NCI-H1694 (cell line): ENCODE results near the gene VPS11.

Source experiments
- DNase-seq: peaks from one replicate; lab custom pipeline; 2025; lab: John Stamatoyannopoulos, UW

Gene VPS11

DNA sequence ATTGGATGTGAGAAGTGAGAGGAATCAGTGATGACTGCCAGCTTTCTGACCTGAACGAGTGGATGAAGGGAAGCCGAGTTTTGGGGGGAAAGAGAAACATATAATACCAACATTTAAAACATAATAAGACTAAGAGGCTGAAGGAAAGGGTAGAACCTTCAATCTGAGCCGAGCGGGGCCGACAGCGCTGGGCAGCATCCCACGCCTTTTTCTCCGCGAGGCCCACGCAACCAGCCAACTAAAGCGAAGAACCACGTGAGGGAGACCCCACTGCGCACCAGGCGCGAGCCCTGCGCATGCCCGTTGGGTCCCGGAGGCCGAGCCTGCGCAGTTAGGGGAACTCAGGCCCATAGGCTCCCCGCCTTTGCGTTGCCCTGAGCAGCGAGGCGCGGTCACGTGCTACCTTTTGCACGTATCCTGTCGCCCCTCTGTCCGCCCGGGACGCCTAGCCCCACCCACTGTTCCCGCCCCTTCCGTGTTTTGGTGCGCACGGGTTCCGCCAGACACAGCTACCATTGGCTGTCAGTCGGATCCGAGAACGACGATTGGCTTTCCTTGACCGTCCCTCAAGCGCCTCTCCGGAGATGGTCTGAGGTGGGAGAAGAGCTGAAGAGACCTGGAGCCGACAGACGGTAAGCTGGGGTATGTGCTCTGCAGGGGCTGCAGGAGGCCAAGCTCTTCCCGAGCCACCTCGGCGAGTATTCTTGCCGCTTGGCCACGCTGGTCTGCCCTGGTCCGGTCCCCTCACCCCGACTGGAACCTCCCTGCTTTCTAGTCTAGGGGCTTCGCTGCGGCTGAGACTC, 53.6 kb downstream of the VPS11 start, which contains the start of gene HINFP:
TSS of gene HINFP (plus strand) at position 573 of the 803 bp plus-strand sequence. CDS start 5,365 bp downstream, outside the sequence.
- peak; percentile 78 for DNase-seq

DNA sequence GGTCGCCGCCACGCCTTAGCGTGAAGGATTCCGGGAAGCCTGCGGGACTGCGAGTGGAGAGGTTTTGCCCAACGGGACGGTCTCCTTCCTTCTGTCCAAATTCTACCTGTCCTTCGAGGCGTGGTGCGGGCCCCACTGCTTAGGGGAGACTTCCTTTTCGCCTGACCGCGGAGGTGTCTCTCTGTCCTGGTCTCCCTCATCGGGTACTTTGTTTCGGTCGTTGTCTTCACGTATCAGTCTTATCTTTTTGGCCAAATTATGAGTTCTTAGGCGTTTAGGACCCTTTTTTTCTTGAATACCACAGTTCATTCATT, 54.1 kb downstream of the VPS11 start:
- no peak for DNase-seq

DNA sequence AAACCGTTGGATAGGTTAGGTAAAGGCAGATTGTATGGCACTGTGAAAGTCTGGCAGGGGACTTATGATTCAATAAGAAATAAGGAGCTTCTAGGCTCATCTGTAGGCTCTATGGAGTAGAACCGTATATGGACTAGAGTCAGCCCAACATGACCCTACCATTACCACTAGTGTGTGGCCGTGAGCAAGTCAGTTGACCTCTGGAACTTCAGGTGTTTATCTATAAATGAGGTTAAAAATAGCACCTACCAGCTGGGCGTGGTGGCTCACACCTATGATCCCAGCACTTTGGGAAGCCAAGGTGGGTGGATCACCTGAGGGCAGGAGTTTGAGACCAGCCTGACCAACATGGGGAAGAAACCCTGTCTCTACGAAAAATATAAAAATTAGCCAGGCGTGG, 58.2 kb downstream of the VPS11 start:
- DNase-seq, result no peak

DNA sequence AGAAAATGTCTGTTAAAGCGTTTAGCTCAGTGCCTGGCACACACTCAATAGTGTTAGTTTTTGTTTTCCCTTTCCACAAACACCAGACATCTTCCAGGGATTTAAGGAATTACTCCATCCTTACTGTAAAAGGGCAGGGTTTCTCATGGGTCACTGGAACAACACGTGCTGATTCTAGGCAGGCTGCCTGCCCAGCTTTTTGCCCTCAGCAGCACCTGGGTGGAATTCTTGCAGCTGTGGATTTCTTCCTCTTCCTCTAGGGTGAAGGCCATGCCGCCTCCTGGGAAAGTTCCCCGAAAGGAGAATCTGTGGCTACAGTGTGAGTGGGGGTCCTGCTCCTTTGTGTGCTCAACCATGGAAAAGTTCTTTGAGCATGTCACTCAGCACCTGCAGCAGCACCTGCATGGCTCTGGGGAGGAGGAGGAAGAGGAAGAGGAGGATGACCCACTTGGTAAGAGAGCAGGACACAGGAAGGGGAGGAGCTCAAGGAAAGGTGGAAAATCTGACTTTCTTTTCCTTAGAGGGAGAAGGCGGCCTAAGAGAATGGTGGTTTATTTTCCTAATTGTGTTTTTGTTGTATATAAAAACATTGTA, 59.2 kb downstream of the VPS11 start:
- no peak for DNase-seq

DNA sequence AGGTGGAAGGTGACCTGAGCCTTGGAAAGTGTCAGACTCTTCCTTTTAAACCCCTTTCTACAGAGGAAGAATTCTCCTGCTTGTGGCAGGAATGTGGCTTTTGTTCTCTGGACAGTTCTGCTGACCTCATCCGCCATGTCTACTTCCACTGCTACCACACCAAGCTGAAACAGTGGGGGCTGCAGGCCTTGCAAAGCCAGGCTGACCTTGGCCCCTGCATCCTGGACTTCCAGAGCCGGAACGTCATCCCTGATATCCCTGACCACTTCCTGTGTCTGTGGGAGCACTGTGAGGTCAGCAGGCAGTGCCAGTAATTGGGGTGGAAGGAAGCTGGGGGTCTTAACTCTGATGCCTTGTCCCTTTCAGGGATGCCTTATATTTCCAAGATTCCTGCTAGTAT, 63.0 kb downstream of the VPS11 start:
- no peak for DNase-seq
